Loucy (cell line): ENCODE results near the gene GFRA1.

Source experiments
- EZH2phosphoT487 ChIP-seq: fragments of 200-600 bp; IDR thresholded peaks from 2 replicates; pipeline ENCODE4 v1.6.1; 2018; ENCODE audit warnings: antibody characterized with exemption, mild to moderate bottlenecking, moderate library complexity, borderline replicate concordance
- TF ChIP-seq, protein P1 (sequence below): fragments of 200-600 bp; sonication (generic); conservative IDR thresholded peaks from 2 replicates; pipeline ENCODE4 v1.5.1; 2014; ENCODE audit warnings: mild to moderate bottlenecking, antibody characterized with exemption, low read length

DNA sequence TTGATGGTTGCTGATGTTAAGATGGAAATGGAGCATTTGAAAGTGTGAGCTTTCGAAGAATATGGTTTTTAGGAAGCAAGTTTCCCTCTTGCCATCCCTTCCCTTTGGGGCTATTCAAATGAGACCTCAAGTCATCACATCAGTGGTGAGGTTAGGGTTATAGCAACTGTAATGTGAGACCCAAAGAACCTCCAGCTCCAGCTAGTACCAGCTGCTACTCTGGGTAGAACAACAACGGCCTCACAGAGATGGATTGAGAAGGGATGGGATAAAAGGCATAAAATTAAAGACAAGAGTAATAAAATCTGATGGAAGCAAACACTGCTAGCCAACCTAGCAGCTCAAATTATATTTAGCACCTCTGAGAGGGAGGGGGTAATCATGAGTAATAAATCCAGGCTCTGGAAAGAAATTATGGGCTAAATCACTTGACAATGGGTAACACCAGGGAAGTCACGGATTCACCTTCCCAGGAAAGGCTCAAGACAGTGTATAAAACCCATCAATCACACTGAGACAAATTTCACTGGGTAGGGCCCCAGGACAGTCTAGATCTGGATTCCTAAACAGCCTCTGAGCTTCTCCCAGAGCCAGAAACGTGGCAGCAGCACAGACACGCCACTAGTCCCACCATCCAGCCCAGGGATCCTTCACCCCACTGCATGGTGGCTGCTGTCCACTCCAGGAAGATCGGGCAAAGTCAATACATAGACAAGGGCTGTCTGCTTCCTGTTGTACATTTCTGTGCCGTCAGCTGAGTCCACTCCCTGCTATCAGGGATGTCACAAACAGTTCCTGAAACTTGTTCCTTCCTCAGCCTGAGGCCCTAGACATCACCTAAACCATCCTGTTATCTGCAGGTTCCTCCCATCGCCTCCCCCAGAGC lies 151.1 kb downstream of the GFRA1 start:
- TF ChIP-seq, protein P1, sequence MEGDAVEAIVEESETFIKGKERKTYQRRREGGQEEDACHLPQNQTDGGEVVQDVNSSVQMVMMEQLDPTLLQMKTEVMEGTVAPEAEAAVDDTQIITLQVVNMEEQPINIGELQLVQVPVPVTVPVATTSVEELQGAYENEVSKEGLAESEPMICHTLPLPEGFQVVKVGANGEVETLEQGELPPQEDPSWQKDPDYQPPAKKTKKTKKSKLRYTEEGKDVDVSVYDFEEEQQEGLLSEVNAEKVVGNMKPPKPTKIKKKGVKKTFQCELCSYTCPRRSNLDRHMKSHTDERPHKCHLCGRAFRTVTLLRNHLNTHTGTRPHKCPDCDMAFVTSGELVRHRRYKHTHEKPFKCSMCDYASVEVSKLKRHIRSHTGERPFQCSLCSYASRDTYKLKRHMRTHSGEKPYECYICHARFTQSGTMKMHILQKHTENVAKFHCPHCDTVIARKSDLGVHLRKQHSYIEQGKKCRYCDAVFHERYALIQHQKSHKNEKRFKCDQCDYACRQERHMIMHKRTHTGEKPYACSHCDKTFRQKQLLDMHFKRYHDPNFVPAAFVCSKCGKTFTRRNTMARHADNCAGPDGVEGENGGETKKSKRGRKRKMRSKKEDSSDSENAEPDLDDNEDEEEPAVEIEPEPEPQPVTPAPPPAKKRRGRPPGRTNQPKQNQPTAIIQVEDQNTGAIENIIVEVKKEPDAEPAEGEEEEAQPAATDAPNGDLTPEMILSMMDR: no peak
- no peak for TF ChIP-seq EZH2phosphoT487
